Measurements from ENCODE around the gene MBNL2. TPM values are rescaled to one million over a fixed set of nuclear protein-coding genes. Genes with fewer than 3 reads are reported as not detected.

The MBNL2 gene
- total and polyA plus RNA-seq, 2 experiments from 2014 or later: 46.7 to 79.5 TPM

DNA sequence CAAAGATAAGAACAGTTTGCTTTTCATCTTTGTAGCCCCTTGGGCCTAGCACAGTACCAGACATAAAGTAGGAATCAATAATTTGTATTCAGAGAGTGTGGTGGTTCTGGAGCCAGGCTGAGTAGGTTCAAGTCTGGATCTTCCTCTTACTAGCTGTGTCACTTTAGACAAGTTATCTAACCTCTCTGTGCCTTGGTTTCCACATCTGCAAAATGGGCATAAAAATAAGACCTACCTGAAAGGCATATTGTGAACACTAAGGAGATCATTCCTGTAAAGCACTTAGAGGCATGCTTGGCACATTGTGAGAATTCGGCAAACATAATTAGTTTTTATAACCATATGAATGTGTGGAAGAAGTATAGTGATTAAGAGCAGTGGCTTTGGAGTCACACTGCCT lies 95.8 kb downstream of the MBNL2 start:
- Histone ChIP-seq H3K4me3 (no peak overlapping the region), H3K9ac (no peak overlapping the region), H3K4me2 (ENCODE audit: unreplicated experiment) (no peak overlapping the region), H4K20me1 (ENCODE audit: insufficient read depth) (peaks cover 7% of the 10 kb centered on the region; the same call in 1 of the 2 replicates), H3K9me3 (ENCODE audit: low read depth) (no peaks in the 10 kb centered on the region), H3K4me1 (ENCODE audit: insufficient read depth) (peaks cover 3% of the 10 kb centered on the region; the same call in 1 of the 2 replicates), H3K27ac (no peak overlapping the region), H3K9me2 (ENCODE audit: insufficient read depth) (no peaks in the 10 kb centered on the region), H3F3A (ENCODE audit: insufficient read depth) (no peaks in the 10 kb centered on the region), H3K36me3 (ENCODE audit: low read depth) (0 out of 2 replicates have a peak, but pooled peaks cover 4% of the 10 kb centered on the region), H3K27me3 (replicated peaks; ENCODE audit: insufficient read depth) (no peaks in the 10 kb centered on the region), H3K79me2 (ENCODE audit: insufficient read depth) (peaks cover 98% of the 10 kb centered on the region), H2AFZ (no peak overlapping the region)
- 52% methylated on average over 1 of the region's 1 CpG for WGBS, 2 experiments (ENCODE audit: low coverage in 1 of 2, low lambda C conversion rate in 2 of 2, missing lambda C conversion rate in 2 of 2)
- DNase-seq: no peak
- in situ Hi-C loops (cut with MboI): no loop called here
- TF ChIP-seq EZH2 (IDR thresholded peaks at IDR 0.05; ENCODE audit: insufficient read depth, poor library complexity, severe bottlenecking): no peak
- no peak for TF ChIP-seq EZH2phosphoT487 (IDR thresholded peaks at IDR 0.05; ENCODE audit: insufficient read depth, low read depth)

DNA sequence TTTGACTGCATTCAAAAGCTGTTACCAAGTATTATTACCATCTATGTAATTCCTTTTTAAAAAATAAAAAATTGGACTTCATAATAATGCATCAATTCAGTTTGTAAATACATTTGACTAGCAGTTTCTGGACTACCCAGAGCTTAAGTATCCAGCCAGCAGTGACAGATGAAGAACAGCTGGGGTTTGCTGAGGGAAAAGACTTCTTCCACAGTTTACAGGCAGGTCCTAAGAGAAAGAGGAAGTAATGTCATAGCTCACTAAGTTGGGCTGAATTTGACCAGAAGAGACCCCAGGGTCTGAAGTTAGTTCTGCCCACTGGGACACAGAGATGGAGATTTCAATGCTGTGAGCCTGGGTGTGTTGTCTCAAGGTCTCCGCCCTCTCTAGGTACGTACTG lies 96.4 kb downstream of the MBNL2 start:
- 70 to 80% methylated on average over 2 of the region's 2 CpGs for WGBS, 2 experiments (ENCODE audit: low coverage in 1 of 2, low lambda C conversion rate in 2 of 2, missing lambda C conversion rate in 2 of 2)
- H3K27me3 ChIP-seq (replicated peaks; ENCODE audit: insufficient read depth): no peaks in the 10 kb centered on the region
- no peaks in the 10 kb centered on the region for H3K9me3 ChIP-seq (ENCODE audit: low read depth)
- peaks cover 9% of the 10 kb centered on the region; the same call in 1 of the 2 replicates for H3K4me1 ChIP-seq (ENCODE audit: insufficient read depth)
- no peak overlapping the region for H3K4me3 ChIP-seq
- no peak for TF ChIP-seq EZH2phosphoT487 (IDR thresholded peaks at IDR 0.05; ENCODE audit: insufficient read depth, low read depth)
- no peak for TF ChIP-seq EZH2 (IDR thresholded peaks at IDR 0.05; ENCODE audit: insufficient read depth, poor library complexity, severe bottlenecking)
- H3K9ac ChIP-seq: no peak overlapping the region
- H4K20me1 ChIP-seq (ENCODE audit: insufficient read depth): peaks cover 7% of the 10 kb centered on the region; the same call in 1 of the 2 replicates
- no peaks in the 10 kb centered on the region for H3K9me2 ChIP-seq (ENCODE audit: insufficient read depth)
- no peaks in the 10 kb centered on the region for H3F3A ChIP-seq (ENCODE audit: insufficient read depth)
- no peak overlapping the region for H3K27ac ChIP-seq
- H3K79me2 ChIP-seq (ENCODE audit: insufficient read depth): peaks cover 98% of the 10 kb centered on the region
- no peak overlapping the region for H3K4me2 ChIP-seq (ENCODE audit: unreplicated experiment)
- 0 out of 2 replicates have a peak, but pooled peaks cover 4% of the 10 kb centered on the region for H3K36me3 ChIP-seq (ENCODE audit: low read depth)
- DNase-seq: no peak
- in situ Hi-C loops (cut with MboI): no loop called here
- no peak overlapping the region for H2AFZ ChIP-seq

DNA sequence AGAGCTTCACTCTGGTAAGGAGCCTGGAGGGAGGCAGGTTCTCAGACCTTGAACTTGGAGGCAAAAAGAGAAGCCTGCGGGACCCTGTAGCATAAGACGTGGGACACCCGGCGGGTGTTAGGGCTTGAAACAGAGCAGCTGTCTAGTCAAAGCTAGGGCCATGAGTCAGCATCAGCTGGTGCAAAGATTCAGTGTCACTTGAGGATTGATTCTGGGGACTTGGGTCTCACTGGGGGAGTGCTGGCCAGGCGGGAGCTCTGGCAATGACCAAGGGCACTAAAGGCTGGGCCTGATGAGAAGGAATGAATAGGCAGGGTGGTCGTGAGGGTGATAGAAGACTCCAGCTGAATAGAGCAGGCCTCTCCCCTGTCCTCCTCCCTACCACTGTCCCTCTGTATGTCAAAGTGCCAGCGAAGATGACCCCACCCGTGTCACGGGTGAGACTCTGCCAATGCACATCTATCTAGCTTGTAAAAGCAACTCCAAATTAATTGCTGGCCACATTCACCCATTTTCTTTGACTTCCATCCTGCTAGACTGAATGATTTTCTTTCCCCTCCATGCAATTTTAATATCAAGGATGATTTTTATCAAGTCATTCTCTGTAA lies 97.1 kb downstream of the MBNL2 start:
- TF ChIP-seq EZH2phosphoT487 (IDR thresholded peaks at IDR 0.05; ENCODE audit: insufficient read depth, low read depth): no peak
- TF ChIP-seq EZH2 (IDR thresholded peaks at IDR 0.05; ENCODE audit: insufficient read depth, poor library complexity, severe bottlenecking): no peak
- H2AFZ ChIP-seq: no peak overlapping the region
- no peaks in the 10 kb centered on the region for H3K27me3 ChIP-seq (replicated peaks; ENCODE audit: insufficient read depth)
- H3F3A ChIP-seq (ENCODE audit: insufficient read depth): peaks cover 4% of the 10 kb centered on the region; the same call in 1 of the 2 replicates
- H3K79me2 ChIP-seq (ENCODE audit: insufficient read depth): peaks cover 98% of the 10 kb centered on the region
- 39 to 49% methylated on average over 9 of the region's 9 CpGs for WGBS, 2 experiments (ENCODE audit: low coverage in 1 of 2, low lambda C conversion rate in 2 of 2, missing lambda C conversion rate in 2 of 2)
- peak; percentile 20 for DNase-seq
- no peaks in the 10 kb centered on the region for H3K9me3 ChIP-seq (ENCODE audit: low read depth)
- 0 out of 2 replicates have a peak, but pooled peaks cover 4% of the 10 kb centered on the region for H3K36me3 ChIP-seq (ENCODE audit: low read depth)
- H3K4me3 ChIP-seq: no peak overlapping the region
- peaks cover 11% of the 10 kb centered on the region; the same call in 1 of the 2 replicates for H3K4me1 ChIP-seq (ENCODE audit: insufficient read depth)
- in situ Hi-C loops (cut with MboI): no loop called here
- H4K20me1 ChIP-seq (ENCODE audit: insufficient read depth): peaks cover 7% of the 10 kb centered on the region; the same call in 1 of the 2 replicates
- no peak overlapping the region for H3K27ac ChIP-seq
- no peak overlapping the region for H3K9ac ChIP-seq
- H3K9me2 ChIP-seq (ENCODE audit: insufficient read depth): no peaks in the 10 kb centered on the region
- H3K4me2 ChIP-seq (ENCODE audit: unreplicated experiment): no peak overlapping the region

DNA sequence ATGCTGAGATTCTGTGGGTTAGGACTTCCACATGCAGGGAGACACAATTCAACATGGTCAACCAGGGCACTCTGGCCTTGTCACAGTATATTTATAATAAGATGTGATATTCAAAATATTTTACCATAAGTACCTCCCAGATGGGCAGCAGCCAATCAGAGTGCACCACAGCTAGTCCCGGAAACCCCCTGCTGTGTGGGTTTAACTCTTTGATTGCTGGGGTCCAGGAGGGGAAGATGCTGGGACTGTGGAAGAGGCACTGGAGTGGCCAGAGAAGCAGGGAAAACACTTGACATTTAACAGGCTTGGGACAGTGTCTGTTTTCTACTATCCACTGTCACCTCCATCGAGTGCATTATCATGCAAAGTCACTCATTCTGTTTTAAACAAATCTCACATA lies 99.0 kb downstream of the MBNL2 start:
- no peak for DNase-seq

More for the DNA sequence above, 99.0 kb downstream of the MBNL2 start:
- Histone ChIP-seq H3F3A (ENCODE audit: insufficient read depth) (peaks cover 4% of the 10 kb centered on the region; the same call in 1 of the 2 replicates), H3K4me1 (ENCODE audit: insufficient read depth) (peaks cover 11% of the 10 kb centered on the region; the same call in 1 of the 2 replicates), H3K4me2 (ENCODE audit: unreplicated experiment) (no peak overlapping the region), H4K20me1 (ENCODE audit: insufficient read depth) (peaks cover 3% of the 10 kb centered on the region; the same call in 1 of the 2 replicates), H3K9ac (no peak overlapping the region), H3K27me3 (replicated peaks; ENCODE audit: insufficient read depth) (no peaks in the 10 kb centered on the region), H3K4me3 (no peak overlapping the region), H3K79me2 (ENCODE audit: insufficient read depth) (peaks cover 98% of the 10 kb centered on the region), H2AFZ (no peak overlapping the region), H3K27ac (no peak overlapping the region), H3K9me2 (ENCODE audit: insufficient read depth) (no peaks in the 10 kb centered on the region), H3K9me3 (ENCODE audit: low read depth) (no peaks in the 10 kb centered on the region), H3K36me3 (ENCODE audit: low read depth) (0 out of 2 replicates have a peak, but pooled peaks cover 4% of the 10 kb centered on the region)
- WGBS, 2 experiments (ENCODE audit: low coverage in 1 of 2, low lambda C conversion rate in 2 of 2, missing lambda C conversion rate in 2 of 2): 12 to 19% methylated on average over 2 of the region's 2 CpGs
- TF ChIP-seq EZH2 (IDR thresholded peaks at IDR 0.05; ENCODE audit: insufficient read depth, poor library complexity, severe bottlenecking): no peak
- no peak for TF ChIP-seq EZH2phosphoT487 (IDR thresholded peaks at IDR 0.05; ENCODE audit: insufficient read depth, low read depth)
- in situ Hi-C loops (cut with MboI): no loop called here
